Epithelial cell of proximal tubule (primary cell): ENCODE measurements around the gene NOS1AP. TPM values are rescaled to one million over a fixed set of nuclear protein-coding genes. Genes with fewer than 3 reads are reported as not detected.

Experiments
- DNase-seq: peaks from one replicate; pipeline ENCODE4 v3.0.0-alpha.2; 2011; ENCODE audit warnings: low read depth
- H3K4me3 ChIP-seq: 2 replicates; pipeline ENCODE4 v1.5.1; 2011; ENCODE audit warnings: low read depth, mild to moderate bottlenecking, low read length
- CTCF ChIP-seq: conservative IDR thresholded peaks from 2 replicates; pipeline ENCODE4 v1.5.1; 2012; ENCODE audit warnings: low read depth, mild to moderate bottlenecking, low read length
- total RNA-seq: library from RNA; depleted of rRNA; stranded (reverse); fragments of >200 nt; gene quantifications from 2 replicates; pipeline ENCODE4 v1.2.3, GENCODE V29; 2015

NOS1AP gene
- total RNA-seq, 1 donor from 2014 or later = 2.2 TPM

DNA sequence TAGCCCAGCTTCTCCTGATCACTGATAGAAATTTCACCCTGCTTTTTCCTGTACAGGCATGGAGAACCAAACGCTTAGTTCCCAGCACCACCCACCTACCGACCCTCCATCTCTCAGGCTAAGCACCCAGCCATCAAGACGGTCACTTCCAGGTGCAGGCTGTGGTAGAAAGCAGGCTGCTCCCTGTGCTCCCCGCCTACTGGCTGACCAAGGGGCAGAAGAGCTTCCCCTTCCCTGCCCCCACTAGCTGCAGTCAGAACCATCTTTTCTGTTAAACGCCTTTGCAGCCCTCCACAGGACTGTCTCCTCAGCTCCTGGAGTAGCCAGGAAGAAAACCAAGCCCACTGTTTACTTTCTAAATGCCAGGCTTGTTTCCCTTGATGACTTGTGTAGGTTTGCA, 284.2 kb downstream of the NOS1AP start:
- no peak for DNase-seq
- no peak for TF ChIP-seq CTCF
- H3K4me3 ChIP-seq = no peak overlapping the region

DNA sequence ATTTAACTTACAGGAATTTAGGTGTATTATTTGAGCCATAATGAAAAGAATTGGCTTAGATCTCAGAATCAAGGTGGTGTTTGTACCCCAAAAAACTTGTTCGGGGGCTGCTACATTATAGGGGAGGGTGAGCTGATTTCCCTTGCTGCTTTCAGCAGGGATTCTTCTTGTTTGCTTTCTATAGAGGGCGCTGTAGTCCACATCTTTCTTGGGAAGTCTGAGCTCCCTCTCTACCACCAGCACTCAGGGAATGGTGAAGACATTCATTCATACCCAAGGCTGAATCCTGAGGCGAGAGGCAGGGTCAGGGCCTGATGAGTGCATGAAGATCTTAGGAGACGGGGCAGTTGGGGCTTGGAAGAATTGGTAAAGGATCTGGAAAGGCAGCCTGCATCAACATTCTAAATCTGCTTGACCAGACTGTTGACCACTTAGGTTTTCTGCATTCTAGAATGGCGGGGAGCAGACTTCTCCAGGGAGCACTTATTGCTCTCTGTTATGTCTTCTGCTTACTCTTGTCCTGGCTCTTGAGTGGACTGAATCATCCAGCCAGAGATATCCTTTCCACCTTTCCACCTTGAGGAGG, 288.3 kb downstream of the NOS1AP start:
- peak; percentile 69 for TF ChIP-seq CTCF
- peak; percentile 1 for DNase-seq
- H3K4me3 ChIP-seq = no peak overlapping the region

- no peak for DNase-seq
- H3K4me3 ChIP-seq = no peak overlapping the region
- TF ChIP-seq CTCF = no peak
Measured at GRCh38 chr1:162358928-162359327, 289.4 kb downstream of the NOS1AP start.

- TF ChIP-seq CTCF = no peak
- H3K4me3 ChIP-seq = no peak overlapping the region
- no peak for DNase-seq
Measured at GRCh38 chr1:162359523-162360236, 290.2 kb downstream of the NOS1AP start.

- DNase-seq = no peak
- TF ChIP-seq CTCF = no peak
- no peak overlapping the region for H3K4me3 ChIP-seq
Measured at GRCh38 chr1:162360237-162360873, 290.9 kb downstream of the NOS1AP start.

- no peak for TF ChIP-seq CTCF
- no peak overlapping the region for H3K4me3 ChIP-seq
- DNase-seq = no peak
Measured at GRCh38 chr1:162360874-162361260, 291.4 kb downstream of the NOS1AP start.
